Endometrial microvascular endothelial cells (primary cell): ENCODE results near the gene BTN2A1. TPM values are rescaled to one million over a fixed set of nuclear protein-coding genes. Genes with fewer than 3 reads are reported as not detected.
"Not testable (repeated sequence)": the region's sequence is repeated elsewhere in the genome, so short reads cannot be mapped to it uniquely, and the experiment has no call there.

ENCODE experiments used
- in situ Hi-C: cut with HindIII; loops from 2 replicates; pipeline ENCODE4 v1.10.0; 2017; ENCODE audit warnings: low sequenced_read_pairs, low pct_unique_long_range_greater_than_20kb; ENCODE audit errors: inconsistent ontology term
- total RNA-seq: library from RNA; depleted of rRNA; stranded (reverse); fragments of >200 nt; gene quantifications from one replicate; pipeline ENCODE4 v1.2.3, GENCODE V29; 2015; ENCODE audit errors: inconsistent ontology term

BTN2A1 gene
- total RNA-seq = 9.5 TPM

DNA sequence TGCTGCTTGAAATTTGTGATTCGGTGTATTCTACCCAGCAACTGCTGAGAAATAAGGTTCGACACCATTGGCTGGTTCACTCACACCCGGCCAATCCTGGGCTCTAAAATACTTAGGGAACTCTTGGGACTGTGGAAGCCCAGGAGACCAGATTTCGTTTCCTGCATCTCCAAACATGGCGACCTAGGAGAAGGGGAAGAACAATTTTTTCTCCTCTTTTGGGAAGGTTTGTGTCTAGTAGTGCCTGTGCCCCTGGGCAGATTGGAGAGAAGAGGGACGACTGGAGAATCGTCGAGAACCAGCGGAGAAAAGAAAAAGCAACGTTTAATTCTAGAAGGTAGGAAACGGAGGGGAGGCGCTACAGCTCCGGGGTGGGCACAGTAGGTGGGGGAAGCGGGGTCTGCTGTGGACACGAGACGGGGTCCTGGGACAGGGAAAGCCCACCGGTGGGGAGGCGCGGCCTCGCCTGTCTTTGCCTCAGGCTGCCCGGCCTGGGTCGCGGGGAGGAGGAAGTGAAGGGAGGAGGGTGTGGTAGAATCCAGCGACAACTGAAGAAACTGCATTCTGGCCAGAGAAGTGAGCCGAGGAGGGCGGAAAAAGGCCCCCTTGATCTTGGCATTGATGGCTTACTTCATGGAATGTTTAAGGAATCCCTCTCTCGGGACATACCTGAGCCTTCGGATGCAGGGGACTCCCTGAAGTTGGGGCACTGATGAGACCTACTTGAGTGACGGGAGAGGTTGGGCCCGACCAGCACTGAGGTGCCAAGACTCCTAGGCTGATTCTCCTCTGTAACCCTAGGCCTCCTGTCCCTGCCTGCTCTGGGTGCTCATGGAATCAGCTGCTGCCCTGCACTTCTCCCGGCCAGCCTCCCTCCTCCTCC is at the start of gene BTN2A1:
TSS of gene BTN2A1 (plus strand) at position 150 of the 883 bp plus-strand sequence. CDS start at position 832, 682 bp downstream.
- in situ Hi-C loops = no loop called here

DNA sequence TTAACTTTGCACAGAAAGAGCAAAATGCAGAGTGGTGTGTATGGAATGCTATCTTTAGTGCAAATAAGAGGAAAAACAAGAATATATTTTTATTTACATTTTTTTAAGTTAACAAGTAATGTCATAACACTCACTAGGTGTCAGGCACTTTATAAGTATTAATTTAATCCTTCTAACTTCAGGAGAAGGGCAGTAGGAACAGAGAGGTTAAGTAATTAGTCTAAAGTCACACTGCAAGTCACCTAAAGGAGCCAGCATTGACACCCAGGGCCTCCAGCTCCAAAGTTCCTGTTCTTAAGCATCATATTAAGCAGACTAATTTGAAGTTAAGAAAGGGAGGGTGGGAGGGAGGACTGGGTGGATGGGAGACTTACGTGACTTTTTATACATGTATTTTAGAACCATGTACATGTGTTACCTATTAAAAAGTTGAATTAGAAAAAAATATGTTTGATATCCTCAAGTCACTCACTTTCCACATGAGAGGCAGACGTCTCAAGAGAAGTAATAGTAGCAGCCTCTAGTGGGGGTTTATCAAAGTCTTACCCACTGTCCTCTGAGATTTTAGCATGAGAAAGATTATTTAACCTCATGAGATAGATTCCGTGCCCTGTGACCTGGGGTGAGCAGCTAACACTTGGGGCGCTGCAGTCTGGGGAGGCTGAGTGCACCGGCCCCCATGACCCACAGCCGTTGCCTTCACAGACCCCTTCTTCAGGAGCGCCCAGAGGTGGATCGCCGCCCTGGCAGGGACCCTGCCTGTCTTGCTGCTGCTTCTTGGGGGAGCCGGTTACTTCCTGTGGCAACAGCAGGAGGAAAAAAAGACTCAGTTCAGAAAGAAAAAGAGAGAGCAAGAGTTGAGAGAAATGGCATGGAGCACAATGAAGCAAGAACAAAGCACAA is 48.7 kb upstream of the BTN2A1 start:
- in situ Hi-C loops = no loop called here

DNA sequence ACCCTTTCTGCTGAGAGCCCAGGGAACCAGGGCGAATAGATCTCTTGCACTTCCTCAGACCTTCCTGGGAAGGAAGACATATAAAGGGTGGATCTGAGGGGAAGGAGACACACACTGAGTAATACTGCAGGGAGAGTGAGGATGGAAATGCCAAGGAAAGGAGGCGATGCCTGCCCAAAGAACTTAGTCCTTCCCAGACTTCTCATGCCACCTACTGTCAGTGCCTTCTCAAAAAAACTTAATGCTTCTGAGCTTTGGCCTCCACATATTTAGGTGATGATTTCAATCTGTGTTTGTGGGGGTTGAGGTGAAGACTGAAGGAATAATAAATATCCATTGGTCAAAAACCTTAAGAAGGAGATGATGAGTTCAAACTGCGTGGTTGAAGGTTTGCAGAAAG is 46.0 kb upstream of the BTN2A1 start:
- in situ Hi-C loops = no loop called here

- in situ Hi-C loops = no loop called here
Observed at GRCh38 chr6:26412228-26412627, 45.5 kb upstream of the BTN2A1 start.

DNA sequence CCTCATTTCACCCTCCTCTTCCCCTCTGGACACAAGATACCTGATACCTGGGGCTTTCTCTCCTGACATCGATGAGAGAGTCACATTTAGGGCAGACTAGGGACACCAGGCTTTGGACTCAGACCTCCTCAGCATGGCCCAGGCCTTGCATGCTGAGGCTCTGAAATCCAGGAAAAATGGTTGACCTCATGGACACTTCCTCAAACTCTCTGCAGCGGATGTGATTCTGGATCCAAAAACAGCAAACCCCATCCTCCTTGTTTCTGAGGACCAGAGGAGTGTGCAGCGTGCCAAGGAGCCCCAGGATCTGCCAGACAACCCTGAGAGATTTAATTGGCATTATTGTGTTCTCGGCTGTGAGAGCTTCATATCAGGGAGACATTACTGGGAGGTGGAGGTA is 44.8 kb upstream of the BTN2A1 start:
- in situ Hi-C loops = no loop called here

- in situ Hi-C loops = no loop called here
Observed at GRCh38 chr6:26414281-26414680, 43.5 kb upstream of the BTN2A1 start.

DNA sequence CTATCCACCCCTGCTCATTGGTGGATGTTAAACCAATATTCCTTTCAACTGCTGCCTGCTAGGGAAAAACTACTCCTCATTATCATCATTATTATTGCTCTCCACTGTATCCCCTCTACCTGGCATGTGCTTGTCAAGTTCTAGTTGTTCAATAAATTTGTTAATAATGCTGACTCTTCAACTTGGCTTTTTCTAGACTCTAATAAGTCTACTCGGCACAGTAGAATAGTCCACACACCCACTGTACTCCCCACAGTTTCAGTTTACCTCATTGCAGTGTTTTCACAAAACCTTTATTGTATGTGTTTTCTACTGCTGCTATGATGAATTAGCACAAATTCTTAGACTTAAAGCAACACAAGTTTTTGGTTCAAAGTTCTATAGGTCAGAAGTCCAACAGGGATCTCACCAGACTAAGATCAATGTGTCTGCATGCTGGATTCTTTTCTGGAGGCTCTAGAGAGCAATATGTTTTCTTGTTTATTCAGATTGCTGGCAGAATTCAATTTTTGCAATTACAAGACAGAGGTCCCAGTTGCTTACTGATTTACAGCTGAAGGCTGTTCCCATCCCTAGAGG is 42.6 kb upstream of the BTN2A1 start:
- in situ Hi-C loops = no loop called here

- in situ Hi-C loops = no loop called here
Observed at GRCh38 chr6:26415791-26416190, 42.0 kb upstream of the BTN2A1 start.

DNA sequence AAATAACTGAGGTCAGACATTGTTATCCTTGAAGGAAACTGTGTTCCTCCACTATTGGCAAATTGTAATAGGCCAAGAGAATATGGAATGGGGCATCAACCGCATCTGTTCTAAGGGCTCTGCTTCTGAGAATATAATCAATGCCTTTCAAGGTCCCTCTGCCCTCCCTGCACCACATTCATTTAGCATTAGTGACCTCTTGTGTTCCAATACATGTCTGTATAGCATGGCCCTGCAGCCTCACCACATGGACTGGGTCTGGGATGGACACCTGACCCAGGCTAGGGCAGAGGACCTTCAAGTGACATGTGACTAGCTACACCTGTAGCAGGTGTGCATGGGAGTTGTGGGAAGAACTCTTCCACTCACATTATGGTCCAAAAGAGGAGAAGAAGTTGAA is 41.5 kb upstream of the BTN2A1 start:
- in situ Hi-C loops = no loop called here

DNA sequence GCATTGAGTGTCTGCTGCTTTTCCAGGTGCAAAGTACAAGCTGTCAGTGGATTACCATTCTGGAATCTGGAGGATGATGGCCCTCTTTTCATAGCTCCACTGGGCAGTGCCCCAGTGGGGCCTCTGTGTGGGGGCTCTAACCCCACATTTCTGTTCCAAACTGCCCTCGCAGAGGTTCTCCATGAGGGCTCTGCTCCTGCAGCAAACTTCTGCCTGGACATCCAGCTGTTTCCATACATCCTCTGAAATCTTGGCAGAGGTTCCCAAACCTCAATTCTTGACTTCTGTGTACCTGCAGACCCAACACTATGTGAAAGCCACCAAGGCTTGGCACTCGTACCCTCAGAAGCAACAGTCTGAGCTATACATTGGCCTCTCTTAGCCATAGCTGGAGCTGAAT is 39.7 kb upstream of the BTN2A1 start:
- in situ Hi-C loops = not testable (repeated sequence)

GRCh38 chr6:26418795-26419194 is 39.0 kb upstream of the BTN2A1 start:
- in situ Hi-C loops = not testable (repeated sequence)

- in situ Hi-C loops = no loop called here
Observed at GRCh38 chr6:26420688-26421171, 37.0 kb upstream of the BTN2A1 start.

- in situ Hi-C loops = no loop called here
Observed at GRCh38 chr6:26421259-26422144, 36.3 kb upstream of the BTN2A1 start.

DNA sequence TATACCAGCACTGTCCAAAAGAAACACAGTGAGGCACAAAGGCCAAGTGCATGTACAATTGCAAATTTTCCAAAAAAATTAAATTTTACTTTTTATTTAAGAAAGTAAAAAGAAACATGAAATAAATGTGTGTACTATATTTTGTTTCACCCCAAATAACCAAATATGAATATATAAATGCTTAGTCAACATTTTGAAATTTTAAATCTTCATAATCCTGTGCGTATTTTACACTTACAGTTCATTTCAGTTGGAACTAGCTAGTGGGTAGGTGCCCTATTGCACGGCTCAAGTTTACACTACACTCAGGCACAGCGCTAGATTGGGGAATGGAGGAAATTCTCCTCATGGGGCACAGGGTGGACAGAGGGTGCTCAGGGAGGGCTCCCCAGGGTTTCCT is 35.4 kb upstream of the BTN2A1 start:
- in situ Hi-C loops = no loop called here

DNA sequence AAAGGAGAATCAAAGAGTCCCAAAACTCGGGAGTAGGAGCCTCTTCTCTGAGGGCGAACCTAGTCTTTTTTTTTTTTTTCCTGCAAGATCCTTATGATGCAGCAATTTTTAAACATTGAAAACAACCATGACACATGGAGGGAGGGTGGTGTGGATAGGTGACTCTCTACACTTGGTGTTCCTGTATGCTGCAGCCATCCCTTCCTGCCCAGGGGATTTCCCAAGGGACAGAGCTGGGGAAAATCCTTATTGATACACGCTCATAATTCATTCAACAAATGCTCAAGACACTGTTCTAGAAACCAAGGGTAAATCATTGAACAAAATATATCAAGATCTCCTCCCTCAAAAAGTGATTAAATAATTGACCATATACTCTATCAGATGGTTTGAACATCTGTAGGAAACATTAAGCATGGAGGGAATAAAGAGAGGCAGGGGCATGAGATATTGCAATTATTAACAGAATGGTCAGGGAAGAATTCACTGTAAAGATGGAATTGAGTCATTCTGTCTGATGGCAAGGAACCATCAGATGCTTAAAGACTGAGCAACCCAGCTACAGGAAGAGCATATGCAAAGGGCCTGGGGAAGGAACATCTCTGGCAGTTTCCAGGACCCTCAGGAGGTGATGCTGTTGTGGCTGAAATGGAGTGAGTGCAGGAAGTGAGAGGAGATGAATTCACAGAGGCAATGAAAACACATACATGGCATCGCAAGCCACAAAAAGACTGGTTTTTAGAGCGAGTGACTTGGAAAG is 30.9 kb upstream of the BTN2A1 start:
- in situ Hi-C loops = no loop called here

DNA sequence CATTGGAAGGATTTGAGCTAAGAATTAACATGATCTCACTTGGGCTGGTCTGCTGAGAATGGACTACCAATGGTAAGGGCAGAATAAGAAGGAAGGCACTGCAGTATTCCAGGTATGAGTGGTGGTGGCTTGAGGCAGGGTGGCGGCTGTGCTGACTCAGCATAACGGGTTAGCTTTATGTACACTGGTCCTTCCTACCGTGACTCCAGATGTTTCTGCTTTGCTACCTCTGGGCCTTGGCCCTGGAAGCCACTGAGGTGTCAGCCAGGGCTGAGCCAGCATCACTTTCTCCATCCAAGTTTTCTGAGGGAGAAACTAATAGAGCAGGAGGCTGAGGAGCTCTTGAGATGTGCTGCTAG is 30.3 kb upstream of the BTN2A1 start:
- in situ Hi-C loops = no loop called here

DNA sequence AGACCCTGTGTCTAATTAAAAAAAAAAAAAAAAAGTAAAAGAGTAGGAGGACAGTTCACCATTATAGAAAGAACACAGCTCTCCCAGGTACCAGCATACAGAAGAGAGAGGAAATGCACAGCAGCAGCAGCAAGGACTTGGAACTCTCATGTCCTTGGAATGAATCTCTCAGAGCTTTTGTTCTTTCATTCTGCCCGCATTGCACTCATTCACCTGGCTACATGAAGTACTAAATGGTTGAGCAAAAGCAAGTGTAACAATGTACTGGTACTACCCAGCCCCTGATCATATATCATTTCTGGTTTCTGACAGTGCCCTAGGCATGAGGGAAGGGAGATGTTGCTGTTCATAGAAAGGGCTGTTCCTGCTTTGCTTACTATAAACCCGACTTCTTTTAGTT is 29.5 kb upstream of the BTN2A1 start:
- in situ Hi-C loops = no loop called here

- in situ Hi-C loops = no loop called here
Observed at GRCh38 chr6:26430787-26431186, 27.0 kb upstream of the BTN2A1 start.
